ENCODE results near the gene UQCC2. TPM values are rescaled to one million over a fixed set of nuclear protein-coding genes. Genes with fewer than 3 reads are reported as not detected.

UQCC2 gene
- total RNA-seq, 4 donors from 2014 or later: 11.3 to 39.4 (median 21.7) TPM

- peak in 1 of 2 donors; percentile 80 for DNase-seq (ENCODE audit: low spot score in 2 of 2)
- WGBS: 89% methylated on average over 1 of the region's 1 CpG
- H3K36me3 ChIP-seq: peaks cover 10% of the 10 kb centered on the region
Observed at GRCh38 chr6:33702345-33702977, 9.0 kb downstream of the UQCC2 start.

GRCh38 chr6:33700391-33701050 lies 11.0 kb downstream of the UQCC2 start:
- no peak overlapping the region for H3K4me3 ChIP-seq
- peaks cover 56% of the 10 kb centered on the region for H3K4me1 ChIP-seq
- TF ChIP-seq CTCF (IDR thresholded peaks at IDR 0.05) (peak; percentile 30 to 81), EP300 (IDR thresholded peaks at IDR 0.05) (no peak)
- WGBS: 38% methylated on average over 8 of the region's 10 CpGs
- H3K36me3 ChIP-seq: peaks cover 25% of the 10 kb centered on the region
- H3K9me3 ChIP-seq: no peaks in the 10 kb centered on the region
- peak in 1 of 2 donors; percentile 73 for DNase-seq (ENCODE audit: low spot score in 2 of 2)
- no peak overlapping the region for H3K27ac ChIP-seq
- no peaks in the 10 kb centered on the region for H3K27me3 ChIP-seq

More at GRCh38 chr6:33702345-33702977, 9.0 kb downstream of the UQCC2 start:
- H3K4me3 ChIP-seq: no peak overlapping the region
- H3K9me3 ChIP-seq: no peaks in the 10 kb centered on the region
- TF ChIP-seq CTCF (IDR thresholded peaks at IDR 0.05) (peak; percentile 34 to 65), POLR2A (IDR thresholded peaks at IDR 0.05) (no peak), POLR2AphosphoS5 (IDR thresholded peaks at IDR 0.05) (no peak), EP300 (IDR thresholded peaks at IDR 0.05) (no peak)
- H3K4me1 ChIP-seq: peaks cover 45% of the 10 kb centered on the region
- no peak overlapping the region for H3K27ac ChIP-seq
- H3K27me3 ChIP-seq: no peaks in the 10 kb centered on the region

- H3K9me3 ChIP-seq: no peaks in the 10 kb centered on the region
- WGBS: 41% methylated on average over 5 of the region's 5 CpGs
- peaks cover 64% of the 10 kb centered on the region for H3K4me1 ChIP-seq
- H3K36me3 ChIP-seq: peaks cover 33% of the 10 kb centered on the region
- TF ChIP-seq CTCF (IDR thresholded peaks at IDR 0.05): no peak
- TF ChIP-seq POLR2AphosphoS5 (IDR thresholded peaks at IDR 0.05): no peak
- no peak for TF ChIP-seq EP300 (IDR thresholded peaks at IDR 0.05)
- TF ChIP-seq POLR2A (IDR thresholded peaks at IDR 0.05): no peak
- H3K4me3 ChIP-seq: no peak overlapping the region
- H3K27me3 ChIP-seq: no peaks in the 10 kb centered on the region
- peak overlapping the region; percentile 7 for H3K27ac ChIP-seq
- DNase-seq (ENCODE audit: low spot score in 2 of 2): peak in 1 of 2 donors; percentile 64
Observed at GRCh38 chr6:33699739-33700138, 11.8 kb downstream of the UQCC2 start.

- WGBS: 40% methylated on average over 7 of the region's 8 CpGs
- H3K36me3 ChIP-seq: peaks cover 39% of the 10 kb centered on the region
- DNase-seq (ENCODE audit: low spot score in 2 of 2): no peak
- no peak for TF ChIP-seq EP300 (IDR thresholded peaks at IDR 0.05)
- TF ChIP-seq CTCF (IDR thresholded peaks at IDR 0.05): no peak
- TF ChIP-seq POLR2A (IDR thresholded peaks at IDR 0.05): no peak
- TF ChIP-seq POLR2AphosphoS5 (IDR thresholded peaks at IDR 0.05): no peak
- H3K27ac ChIP-seq: peak overlapping the region; percentile 7
- peaks cover 70% of the 10 kb centered on the region for H3K4me1 ChIP-seq
- no peak overlapping the region for H3K4me3 ChIP-seq
- no peaks in the 10 kb centered on the region for H3K27me3 ChIP-seq
- H3K9me3 ChIP-seq: no peaks in the 10 kb centered on the region
Observed at GRCh38 chr6:33699131-33699530, 12.4 kb downstream of the UQCC2 start.

- no peak overlapping the region for H3K4me3 ChIP-seq
- WGBS: 57% methylated on average over 10 of the region's 10 CpGs
- H3K27me3 ChIP-seq: no peaks in the 10 kb centered on the region
- peaks cover 44% of the 10 kb centered on the region for H3K36me3 ChIP-seq
- no peaks in the 10 kb centered on the region for H3K9me3 ChIP-seq
- peak in 1 of 2 donors; percentile 62 for DNase-seq (ENCODE audit: low spot score in 2 of 2)
- no peak for TF ChIP-seq POLR2AphosphoS5 (IDR thresholded peaks at IDR 0.05)
- TF ChIP-seq POLR2A (IDR thresholded peaks at IDR 0.05): no peak
- no peak for TF ChIP-seq EP300 (IDR thresholded peaks at IDR 0.05)
- TF ChIP-seq CTCF (IDR thresholded peaks at IDR 0.05): no peak
- peaks cover 76% of the 10 kb centered on the region for H3K4me1 ChIP-seq
- peak overlapping the region; percentile 7 for H3K27ac ChIP-seq
Observed at GRCh38 chr6:33698494-33698893, 13.0 kb downstream of the UQCC2 start.

Measured in suprapubic skin (tissue), 4 donors.